ENCODE data around the gene SND1. TPM values are rescaled to one million over a fixed set of nuclear protein-coding genes. Genes with fewer than 3 reads are reported as not detected.

The SND1 gene
- total RNA-seq, 1 experiment from 2014 or later = 139 TPM

- ChIA-PET CTCF (no interaction called here), POLR2A (ENCODE audit: unreplicated experiment) (no interaction called here)
- Histone ChIP-seq H2AFZ (ENCODE audit: low read length) (no peak overlapping the region), H3K27ac (ENCODE audit: low read length) (no peak overlapping the region), H3K9me3 (ENCODE audit: low read length) (no peaks in the 10 kb centered on the region), H3K4me1 (ENCODE audit: insufficient read depth, low read length) (no peaks in the 10 kb centered on the region), H3K9ac (ENCODE audit: low read length) (no peak overlapping the region), H3K79me2 (ENCODE audit: low read length) (no peaks in the 10 kb centered on the region), H4K20me1 (ENCODE audit: low read length) (no peaks in the 10 kb centered on the region), H3K9me2 (replicated peaks; ENCODE audit: low read length) (no peaks in the 10 kb centered on the region), H3K27me3 (ENCODE audit: low read length) (no peaks in the 10 kb centered on the region), H3K4me2 (ENCODE audit: low read length) (no peak overlapping the region), H3F3A (ENCODE audit: low read length, unreplicated experiment) (no peaks in the 10 kb centered on the region), H3K36me3 (ENCODE audit: low read depth, low read length) (no peaks in the 10 kb centered on the region), H3K4me3 (ENCODE audit: low read length) (no peak overlapping the region)
- DNase-seq = no peak
- ATAC-seq = no peak
- no TSS peak for BruUV-seq (replicated peaks)
- intact Hi-C loops (cut with micrococcal nuclease) = no loop called here
- TF ChIP-seq CTCF (conservative IDR thresholded peaks at IDR 0.05; ENCODE audit: low read depth, low read length) = no peak
- no peak for TF ChIP-seq EZH2phosphoT487 (IDR thresholded peaks at IDR 0.05; ENCODE audit: borderline replicate concordance, low read length)
- no peak for TF ChIP-seq EZH2 (IDR thresholded peaks at IDR 0.05; ENCODE audit: low read length, unreplicated experiment)
Measured at GRCh38 chr7:127913686-127914085, 261.7 kb downstream of the SND1 start.

GRCh38 chr7:127914693-127915092, 262.7 kb downstream of the SND1 start:
- Histone ChIP-seq H2AFZ (ENCODE audit: low read length) (no peak overlapping the region), H3K9me2 (replicated peaks; ENCODE audit: low read length) (no peaks in the 10 kb centered on the region), H3K9ac (ENCODE audit: low read length) (no peak overlapping the region), H3K9me3 (ENCODE audit: low read length) (no peaks in the 10 kb centered on the region), H3F3A (ENCODE audit: low read length, unreplicated experiment) (no peaks in the 10 kb centered on the region), H3K79me2 (ENCODE audit: low read length) (no peaks in the 10 kb centered on the region), H3K4me3 (ENCODE audit: low read length) (no peak overlapping the region), H3K36me3 (ENCODE audit: low read depth, low read length) (no peaks in the 10 kb centered on the region), H3K4me2 (ENCODE audit: low read length) (no peak overlapping the region), H4K20me1 (ENCODE audit: low read length) (no peaks in the 10 kb centered on the region), H3K4me1 (ENCODE audit: insufficient read depth, low read length) (no peaks in the 10 kb centered on the region), H3K27me3 (ENCODE audit: low read length) (no peaks in the 10 kb centered on the region), H3K27ac (ENCODE audit: low read length) (no peak overlapping the region)
- no TSS peak for BruUV-seq (replicated peaks)
- ChIA-PET CTCF (no interaction called here), POLR2A (ENCODE audit: unreplicated experiment) (no interaction called here)
- ATAC-seq (no peak), DNase-seq (no peak)
- TF ChIP-seq CTCF (conservative IDR thresholded peaks at IDR 0.05; ENCODE audit: low read depth, low read length) = no peak
- no peak for TF ChIP-seq EZH2phosphoT487 (IDR thresholded peaks at IDR 0.05; ENCODE audit: borderline replicate concordance, low read length)
- TF ChIP-seq EZH2 (IDR thresholded peaks at IDR 0.05; ENCODE audit: low read length, unreplicated experiment) = no peak
- intact Hi-C loops (cut with micrococcal nuclease) = no loop called here

- Histone ChIP-seq H3K27ac (ENCODE audit: low read length) (no peak overlapping the region), H2AFZ (ENCODE audit: low read length) (no peak overlapping the region), H4K20me1 (ENCODE audit: low read length) (no peaks in the 10 kb centered on the region), H3K4me1 (ENCODE audit: insufficient read depth, low read length) (no peaks in the 10 kb centered on the region), H3K4me2 (ENCODE audit: low read length) (no peak overlapping the region), H3K4me3 (ENCODE audit: low read length) (no peak overlapping the region), H3F3A (ENCODE audit: low read length, unreplicated experiment) (no peaks in the 10 kb centered on the region), H3K9me2 (replicated peaks; ENCODE audit: low read length) (no peaks in the 10 kb centered on the region), H3K9ac (ENCODE audit: low read length) (no peak overlapping the region), H3K9me3 (ENCODE audit: low read length) (no peaks in the 10 kb centered on the region), H3K36me3 (ENCODE audit: low read depth, low read length) (no peaks in the 10 kb centered on the region), H3K79me2 (ENCODE audit: low read length) (no peaks in the 10 kb centered on the region), H3K27me3 (ENCODE audit: low read length) (no peaks in the 10 kb centered on the region)
- ChIA-PET CTCF (no interaction called here), POLR2A (ENCODE audit: unreplicated experiment) (no interaction called here)
- TF ChIP-seq CTCF (conservative IDR thresholded peaks at IDR 0.05; ENCODE audit: low read depth, low read length) = no peak
- TF ChIP-seq EZH2phosphoT487 (IDR thresholded peaks at IDR 0.05; ENCODE audit: borderline replicate concordance, low read length) = no peak
- no peak for TF ChIP-seq EZH2 (IDR thresholded peaks at IDR 0.05; ENCODE audit: low read length, unreplicated experiment)
- no peak for DNase-seq
- no peak for ATAC-seq
- BruUV-seq (replicated peaks) = no TSS peak
- intact Hi-C loops (cut with micrococcal nuclease) = no loop called here
Measured at GRCh38 chr7:127916735-127917134, 264.7 kb downstream of the SND1 start.

Data from PC-3 (cell line).